Measurements from ENCODE around the gene TP53BP2. TPM values are rescaled to one million over a fixed set of nuclear protein-coding genes. Genes with fewer than 3 reads are reported as not detected.

Gene TP53BP2
- polyA plus RNA-seq, 1 donor from 2014 or later: 25.2 TPM

- no peaks in the 10 kb centered on the region for H3K36me3 ChIP-seq (ENCODE audit: insufficient read depth, low read length)
- H3K9me3 ChIP-seq (ENCODE audit: low read length): no peaks in the 10 kb centered on the region
- H3K9me2 ChIP-seq (ENCODE audit: insufficient read depth, low read length): no peaks in the 10 kb centered on the region
- no peak overlapping the region for H2AFZ ChIP-seq (ENCODE audit: low read depth, low read length)
- no peak overlapping the region for H3K27ac ChIP-seq (ENCODE audit: low read length)
- peaks cover 89% of the 10 kb centered on the region for H3K79me2 ChIP-seq (replicated peaks; ENCODE audit: insufficient read depth, low read length)
- H3F3A ChIP-seq (ENCODE audit: insufficient read depth, low read length, poor library complexity, severe bottlenecking): peaks cover 6% of the 10 kb centered on the region
- no peaks in the 10 kb centered on the region for H4K20me1 ChIP-seq (ENCODE audit: insufficient read depth)
- H3K27me3 ChIP-seq (ENCODE audit: insufficient read depth, low read depth, low read length): no peaks in the 10 kb centered on the region
- H3K4me2 ChIP-seq (ENCODE audit: low read length): no peak overlapping the region
- TF ChIP-seq SMC3 (conservative IDR thresholded peaks at IDR 0.05; ENCODE audit: poor library complexity): no peak
- TF ChIP-seq RAD21 (conservative IDR thresholded peaks at IDR 0.05): no peak
- no peak for TF ChIP-seq REST (IDR thresholded peaks at IDR 0.05; ENCODE audit: borderline replicate concordance)
- TF ChIP-seq MXI1 (conservative IDR thresholded peaks at IDR 0.05; ENCODE audit: poor library complexity, severe bottlenecking): no peak
- no peak for TF ChIP-seq EP300 (conservative IDR thresholded peaks at IDR 0.05; ENCODE audit: poor library complexity, severe bottlenecking)
- no peak for TF ChIP-seq TAF1 (IDR thresholded peaks at IDR 0.05; ENCODE audit: low read depth)
- TF ChIP-seq POLR2AphosphoS5 (IDR thresholded peaks at IDR 0.05): no peak
- TF ChIP-seq EZH2 (IDR thresholded peaks at IDR 0.05; ENCODE audit: borderline replicate concordance, insufficient read depth, low read length, poor library complexity, severe bottlenecking): no peak
- no peak for TF ChIP-seq CTCF (IDR thresholded peaks at IDR 0.05; ENCODE audit: poor library complexity, severe bottlenecking)
- no peak overlapping the region for H3K9ac ChIP-seq (ENCODE audit: low read length)
- no peak overlapping the region for H3K4me3 ChIP-seq (ENCODE audit: low read length)
These were observed 5.5 kb downstream of the TP53BP2 start for GRCh38 chr1:223840254-223840653.

- H3K9me2 ChIP-seq (ENCODE audit: insufficient read depth, low read length): no peaks in the 10 kb centered on the region
- H3K27me3 ChIP-seq (ENCODE audit: insufficient read depth, low read depth, low read length): no peaks in the 10 kb centered on the region
- H3K36me3 ChIP-seq (ENCODE audit: insufficient read depth, low read length): no peaks in the 10 kb centered on the region
- H4K20me1 ChIP-seq (ENCODE audit: insufficient read depth): no peaks in the 10 kb centered on the region
- no peaks in the 10 kb centered on the region for H3K9me3 ChIP-seq (ENCODE audit: low read length)
- no peak overlapping the region for H3K9ac ChIP-seq (ENCODE audit: low read length)
- no peak overlapping the region for H3K27ac ChIP-seq (ENCODE audit: low read length)
- no peak overlapping the region for H2AFZ ChIP-seq (ENCODE audit: low read depth, low read length)
- no peak for TF ChIP-seq MXI1 (conservative IDR thresholded peaks at IDR 0.05; ENCODE audit: poor library complexity, severe bottlenecking)
- TF ChIP-seq POLR2AphosphoS5 (IDR thresholded peaks at IDR 0.05): no peak
- TF ChIP-seq EZH2 (IDR thresholded peaks at IDR 0.05; ENCODE audit: borderline replicate concordance, insufficient read depth, low read length, poor library complexity, severe bottlenecking): no peak
- no peak for TF ChIP-seq SMC3 (conservative IDR thresholded peaks at IDR 0.05; ENCODE audit: poor library complexity)
- no peak for TF ChIP-seq REST (IDR thresholded peaks at IDR 0.05; ENCODE audit: borderline replicate concordance)
- no peak for TF ChIP-seq TAF1 (IDR thresholded peaks at IDR 0.05; ENCODE audit: low read depth)
- TF ChIP-seq CTCF (IDR thresholded peaks at IDR 0.05; ENCODE audit: poor library complexity, severe bottlenecking): no peak
- no peak for TF ChIP-seq RAD21 (conservative IDR thresholded peaks at IDR 0.05)
- TF ChIP-seq EP300 (conservative IDR thresholded peaks at IDR 0.05; ENCODE audit: poor library complexity, severe bottlenecking): no peak
- H3F3A ChIP-seq (ENCODE audit: insufficient read depth, low read length, poor library complexity, severe bottlenecking): no peaks in the 10 kb centered on the region
- H3K79me2 ChIP-seq (replicated peaks; ENCODE audit: insufficient read depth, low read length): peaks cover 99% of the 10 kb centered on the region
- no peak overlapping the region for H3K4me2 ChIP-seq (ENCODE audit: low read length)
- no peak overlapping the region for H3K4me3 ChIP-seq (ENCODE audit: low read length)
These were observed 7.5 kb downstream of the TP53BP2 start for GRCh38 chr1:223838125-223838854.

Data from neural cell (in vitro differentiated cells).